Measurements from ENCODE around the gene DUSP28. TPM values are rescaled to one million over a fixed set of nuclear protein-coding genes. Genes with fewer than 3 reads are reported as not detected.
A peak's percentile ranks its signal among the peaks of the same experiment; 100 is the strongest.
"Not testable (repeated sequence)": the region's sequence is repeated elsewhere in the genome, so short reads cannot be mapped to it uniquely, and the experiment has no call there.

DUSP28 gene
- total RNA-seq, 8 experiments from 2014 or later: 4.4 to 11.2 (median 8.5) TPM

DNA sequence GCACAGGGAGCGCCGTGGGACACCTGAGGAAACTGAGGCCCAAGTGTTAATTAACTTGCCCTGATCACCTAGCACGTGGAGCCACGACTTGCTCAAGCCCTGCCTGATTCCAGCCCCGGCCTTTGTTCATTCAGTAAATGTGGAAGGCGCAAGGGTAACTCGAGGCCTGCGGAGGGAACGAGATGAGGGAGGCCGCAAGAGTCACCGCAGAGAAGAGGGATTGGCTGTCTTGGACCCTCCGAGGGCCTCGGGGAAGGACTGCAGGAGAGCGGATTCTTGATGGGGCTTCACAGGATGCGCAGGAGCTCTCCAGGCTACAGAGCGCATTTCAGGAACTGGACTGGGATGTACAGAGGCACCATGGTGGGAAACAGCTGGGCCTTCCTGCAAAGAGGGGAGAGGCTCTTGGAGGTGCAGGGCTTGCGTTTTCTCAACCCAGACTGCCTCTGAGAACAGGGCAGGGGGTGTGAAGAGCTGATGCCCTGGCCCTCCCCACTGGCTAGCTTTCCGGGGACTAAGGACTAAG lies 1.9 kb upstream of the DUSP28 start:
- WGBS, 10 experiments: 63 to 88% (median 81%) methylated on average over 1 to 11 of the region's 18 CpGs; no CpG with 5 or more reads in 5 of the 10 experiments
- Histone ChIP-seq H3K27ac (no peak overlapping the region), H3K4me3 (peak overlapping the region; percentile 28 to 52 (median 37)), H3K4me1 (replicated peaks in 1 of 2) (peaks cover 16 to 22% of the 10 kb centered on the region in 2 donors)
- no peak for ATAC-seq (replicated peaks in 6 of 8)
- in situ Hi-C loops (cut with MboI; ENCODE audit: low pct_unique_long_range_greater_than_20kb in 2 of 9, low sequenced_read_pairs in 9 of 9, unreplicated experiment in 9 of 9): no loop called here

DNA sequence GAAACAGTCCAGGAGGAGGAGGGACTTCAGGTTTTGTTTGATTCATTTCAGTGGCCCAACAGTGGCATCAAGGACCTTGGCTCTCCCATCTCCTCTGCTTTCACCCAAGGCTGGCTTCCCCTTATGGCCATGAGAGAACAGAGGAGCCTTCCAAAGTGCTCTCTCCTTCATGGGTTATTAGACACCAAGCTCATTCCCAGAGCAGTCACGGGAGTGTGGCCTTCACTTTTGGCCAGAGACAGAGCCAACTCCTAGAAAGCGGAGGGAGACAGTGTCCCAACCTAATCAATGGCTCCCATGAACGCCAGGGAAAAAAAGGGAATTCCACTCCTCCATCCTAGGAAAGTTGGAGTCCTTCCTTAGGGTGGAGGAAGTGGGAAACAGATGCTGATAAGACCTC lies 871 bp upstream of the DUSP28 start:
- no peak for ATAC-seq (replicated peaks in 6 of 8)
- Histone ChIP-seq H3K4me3 (peak overlapping the region in 1 of 5 donors; percentile 74), H3K4me1 (replicated peaks in 1 of 2) (peaks cover 16 to 22% of the 10 kb centered on the region in 2 donors), H3K27ac (no peak overlapping the region)
- in situ Hi-C loops (cut with MboI; ENCODE audit: low pct_unique_long_range_greater_than_20kb in 2 of 9, low sequenced_read_pairs in 9 of 9, unreplicated experiment in 9 of 9): no loop called here
- WGBS, 10 experiments: 83 to 100% (median 96%) methylated on average over 2 to 3 of the region's 3 CpGs; no CpG with 5 or more reads in 6 of the 10 experiments

GRCh38 chr2:240560480-240561324 lies 545 bp downstream of the DUSP28 start:
- Histone ChIP-seq H3K4me1 (replicated peaks in 1 of 2) (peaks cover 18 to 22% of the 10 kb centered on the region in 2 donors), H3K4me3 (peak overlapping the region; percentile 52 to 81 (median 74)), H3K27ac (peak overlapping the region; percentile 90 to 94)
- 0 to 2% methylated on average over 2 to 7 of the region's 101 CpGs; no CpG with 5 or more reads in 8 of the 10 experiments for WGBS, 10 experiments
- in situ Hi-C loops (cut with MboI; ENCODE audit: low pct_unique_long_range_greater_than_20kb in 2 of 9, low sequenced_read_pairs in 9 of 9, unreplicated experiment in 9 of 9): no loop called here
- peak; percentile 53 to 74 (median 72) for ATAC-seq (replicated peaks in 6 of 8)

- peak overlapping the region; percentile 49 to 94 for H3K27ac ChIP-seq
- peak overlapping the region; percentile 52 to 81 (median 74) for H3K4me3 ChIP-seq
- in situ Hi-C loops (cut with MboI; ENCODE audit: low pct_unique_long_range_greater_than_20kb in 2 of 9, low sequenced_read_pairs in 9 of 9, unreplicated experiment in 9 of 9): no loop called here
- WGBS, 10 experiments: 0 to 61% (median 38%) methylated on average over 2 to 14 of the region's 14 CpGs
- ATAC-seq (replicated peaks in 6 of 8): peak in 6 of 8 experiments; percentile 1 to 4 (median 3)
- H3K4me1 ChIP-seq (replicated peaks in 1 of 2): peaks cover 23 to 26% of the 10 kb centered on the region in 2 donors
Observed at GRCh38 chr2:240561325-240561971, 1.3 kb downstream of the DUSP28 start.

DNA sequence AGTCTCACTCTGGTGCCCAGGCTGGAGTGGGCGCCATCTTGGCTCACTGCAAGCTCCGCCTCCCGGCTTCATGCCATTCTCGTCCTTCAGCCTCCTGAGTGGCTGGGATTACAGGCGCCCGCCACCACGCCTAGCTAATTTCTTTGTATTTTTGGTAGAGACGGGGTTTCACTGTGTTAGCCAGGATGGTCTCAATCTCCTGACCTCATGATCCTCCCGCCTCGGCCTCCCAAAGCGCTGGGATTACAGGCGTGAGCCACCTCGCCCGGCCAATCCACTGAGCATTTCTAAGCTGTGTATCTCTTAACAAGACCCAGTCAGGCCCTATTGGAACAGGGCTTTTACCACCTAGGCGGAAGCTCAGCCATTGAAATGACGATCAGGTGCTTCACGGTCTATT lies 3.1 kb downstream of the DUSP28 start:
- H3K27ac ChIP-seq; in situ Hi-C loops (cut with MboI; ENCODE audit: low pct_unique_long_range_greater_than_20kb in 2 of 9, low sequenced_read_pairs in 9 of 9, unreplicated experiment in 9 of 9); ATAC-seq (replicated peaks in 6 of 8); H3K4me3 ChIP-seq: not testable (repeated sequence)
- WGBS, 10 experiments: 95 to 100% (median 99%) methylated on average over 3 to 12 of the region's 17 CpGs; no CpG with 5 or more reads in 3 of the 10 experiments
- peaks cover 29 to 33% of the 10 kb centered on the region in 2 donors for H3K4me1 ChIP-seq (replicated peaks in 1 of 2)

GRCh38 chr2:240563951-240564560 lies 3.9 kb downstream of the DUSP28 start:
- Histone ChIP-seq H3K27ac (no peak overlapping the region), H3K4me3 (no peak overlapping the region), H3K4me1 (replicated peaks in 1 of 2) (peaks cover 28 to 34% of the 10 kb centered on the region in 2 donors)
- 60 to 100% (median 90%) methylated on average over 1 to 7 of the region's 12 CpGs; no CpG with 5 or more reads in 1 of the 10 experiments for WGBS, 10 experiments
- in situ Hi-C loops (cut with MboI; ENCODE audit: low pct_unique_long_range_greater_than_20kb in 2 of 9, low sequenced_read_pairs in 9 of 9, unreplicated experiment in 9 of 9): no loop called here
- ATAC-seq (replicated peaks in 6 of 8): no peak

DNA sequence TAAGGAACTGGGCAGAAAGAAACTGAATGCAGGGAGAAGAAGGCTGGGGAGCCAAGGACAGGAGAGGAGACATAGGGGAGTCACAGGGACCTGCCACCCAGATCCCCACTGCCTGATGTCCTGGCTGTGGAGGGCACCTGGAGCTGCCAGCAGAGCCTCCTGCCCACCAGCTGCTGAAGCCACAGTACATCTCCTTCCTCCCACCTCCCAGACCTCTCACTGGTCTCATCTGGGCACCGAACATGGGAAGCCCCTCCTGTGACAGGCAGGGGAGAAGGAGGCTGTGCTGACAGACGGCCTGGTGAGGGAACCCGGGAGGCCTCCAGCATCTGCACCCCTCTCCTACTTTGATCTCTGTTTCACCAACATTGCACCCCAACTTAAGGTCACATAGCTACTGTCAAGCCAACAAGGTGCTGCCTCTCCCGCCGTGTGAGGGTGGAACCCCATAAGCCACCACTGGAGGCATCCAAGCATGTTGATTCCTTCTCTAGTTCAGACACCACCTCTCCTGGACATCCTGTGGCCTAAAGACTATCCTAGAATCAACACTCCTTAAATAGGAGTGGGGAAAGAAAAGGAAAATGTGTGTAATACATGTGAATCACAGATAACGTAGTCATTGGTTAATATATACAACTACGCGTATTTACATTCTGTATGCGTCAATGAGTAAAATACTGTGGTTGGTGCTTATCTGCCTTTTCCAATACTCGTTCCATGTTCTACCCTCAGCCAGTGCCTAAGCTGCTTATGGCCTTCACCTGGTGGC lies 4.6 kb downstream of the DUSP28 start:
- in situ Hi-C loops (cut with MboI; ENCODE audit: low pct_unique_long_range_greater_than_20kb in 2 of 9, low sequenced_read_pairs in 9 of 9, unreplicated experiment in 9 of 9): no loop called here
- ATAC-seq (replicated peaks in 6 of 8): no peak
- peaks cover 27 to 34% of the 10 kb centered on the region in 2 donors for H3K4me1 ChIP-seq (replicated peaks in 1 of 2)
- H3K27ac ChIP-seq: no peak overlapping the region
- H3K4me3 ChIP-seq: no peak overlapping the region
- 79 to 100% (median 92%) methylated on average over 1 to 8 of the region's 10 CpGs for WGBS, 10 experiments

- peak; percentile 1 to 42 (median 18) for ATAC-seq (replicated peaks in 6 of 8)
- 30 to 100% (median 94%) methylated on average over 1 to 5 of the region's 26 CpGs; no CpG with 5 or more reads in 1 of the 10 experiments for WGBS, 10 experiments
- Histone ChIP-seq H3K4me3 (no peak overlapping the region), H3K27ac (no peak overlapping the region), H3K4me1 (replicated peaks in 1 of 2) (peaks cover 27 to 37% of the 10 kb centered on the region in 2 donors)
- in situ Hi-C loops (cut with MboI; ENCODE audit: low pct_unique_long_range_greater_than_20kb in 2 of 9, low sequenced_read_pairs in 9 of 9, unreplicated experiment in 9 of 9): no loop called here
Observed at GRCh38 chr2:240565333-240566202, 5.4 kb downstream of the DUSP28 start.

- H3K4me3 ChIP-seq: peak overlapping the region; percentile 5 to 60 (median 13)
- 0 to 100% (median 37%) methylated on average over 1 to 8 of the region's 53 CpGs; no CpG with 5 or more reads in 5 of the 10 experiments for WGBS, 10 experiments
- H3K4me1 ChIP-seq (replicated peaks in 1 of 2): peaks cover 27 to 37% of the 10 kb centered on the region in 2 donors
- peak; percentile 37 to 71 (median 63) for ATAC-seq (replicated peaks in 6 of 8)
- no peak overlapping the region for H3K27ac ChIP-seq
- in situ Hi-C loops (cut with MboI; ENCODE audit: low pct_unique_long_range_greater_than_20kb in 2 of 9, low sequenced_read_pairs in 9 of 9, unreplicated experiment in 9 of 9): no loop called here
Observed at GRCh38 chr2:240566203-240567136, 6.3 kb downstream of the DUSP28 start.

DNA sequence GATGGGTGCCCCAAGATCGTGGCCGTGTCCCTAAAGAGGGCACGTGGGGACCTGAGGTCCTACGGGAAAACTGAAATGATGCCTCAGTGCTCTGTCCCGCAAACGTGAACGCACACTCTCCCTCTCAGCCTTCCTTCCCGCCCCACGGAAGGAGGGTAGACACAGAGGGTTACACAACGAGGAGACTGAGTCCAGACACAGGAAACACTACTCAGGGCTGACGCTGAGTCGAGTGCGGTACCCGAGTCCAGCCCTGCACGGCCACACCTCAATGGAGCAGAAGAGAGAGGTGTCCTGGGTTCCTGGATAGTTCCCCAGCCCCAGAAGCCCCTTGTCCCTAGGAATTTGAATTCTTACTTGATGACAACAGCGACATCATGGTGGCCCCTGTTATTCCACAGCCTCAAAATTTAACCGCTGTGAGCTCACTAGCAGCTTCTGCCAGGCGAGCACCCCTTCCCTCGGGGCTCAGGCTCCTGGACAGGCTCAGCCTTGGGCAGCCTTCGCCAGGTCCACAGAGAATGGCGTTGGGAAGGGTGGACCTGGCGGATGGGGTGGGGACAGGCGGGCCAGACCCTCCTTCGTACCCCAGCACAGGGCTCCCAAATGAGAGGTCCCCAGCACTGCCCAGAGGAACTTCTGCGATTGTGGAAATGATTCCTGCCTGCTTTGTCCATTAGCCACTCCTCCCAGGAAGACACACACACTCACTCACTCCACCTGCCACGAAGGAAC lies 7.1 kb downstream of the DUSP28 start:
- peak in 1 of 8 experiments; percentile 0 for ATAC-seq (replicated peaks in 6 of 8)
- peaks cover 24 to 32% of the 10 kb centered on the region in 2 donors for H3K4me1 ChIP-seq (replicated peaks in 1 of 2)
- in situ Hi-C loops (cut with MboI; ENCODE audit: low pct_unique_long_range_greater_than_20kb in 2 of 9, low sequenced_read_pairs in 9 of 9, unreplicated experiment in 9 of 9): no loop called here
- no peak overlapping the region for H3K27ac ChIP-seq
- 0 to 80% (median 40%) methylated on average over 1 to 5 of the region's 26 CpGs; no CpG with 5 or more reads in 3 of the 10 experiments for WGBS, 10 experiments
- peak overlapping the region; percentile 60 to 89 (median 86) for H3K4me3 ChIP-seq
